Trophoblast cell (in vitro differentiated cells and primary cell): Measurements from ENCODE around the gene AICDA.

ENCODE experiments used
- DNase-seq, 2 donors: peaks; one replicate each; pipeline ENCODE4 v3.0.0-alpha.2; 2016
- H2AFZ ChIP-seq: 2 replicates; pipeline ENCODE4 v1.6.1; 2013; ENCODE audit warnings: low read length, moderate library complexity, mild to moderate bottlenecking; ENCODE audit not compliant: insufficient read depth, poor library complexity
- H2AK5ac ChIP-seq: 2 replicates; pipeline ENCODE4 v1.6.1; 2013; ENCODE audit warnings: mild to moderate bottlenecking, low read length
- H2BK120ac ChIP-seq: 2 replicates; pipeline ENCODE4 v1.6.1; 2013; ENCODE audit warnings: low read length, mild to moderate bottlenecking, moderate library complexity; ENCODE audit not compliant: insufficient read depth, poor library complexity
- H2BK12ac ChIP-seq: 2 replicates; pipeline ENCODE4 v1.6.1; 2013; ENCODE audit warnings: mild to moderate bottlenecking, low read length, moderate library complexity
- H2BK5ac ChIP-seq: 2 replicates; pipeline ENCODE4 v1.6.1; 2013; ENCODE audit warnings: low read length, low read depth, moderate library complexity, mild to moderate bottlenecking; ENCODE audit not compliant: poor library complexity
- H3K14ac ChIP-seq: 2 replicates; pipeline ENCODE4 v1.6.1; 2013; ENCODE audit warnings: mild to moderate bottlenecking, low read length
- H3K18ac ChIP-seq: 2 replicates; pipeline ENCODE4 v1.6.1; 2013; ENCODE audit warnings: mild to moderate bottlenecking, low read length
- H3K23ac ChIP-seq: 2 replicates; pipeline ENCODE4 v1.6.1; 2013; ENCODE audit warnings: low read length
- H3K27ac ChIP-seq: 2 replicates; pipeline ENCODE4 v1.5.1; 2013; ENCODE audit warnings: low read depth, mild to moderate bottlenecking, inconsistent platforms, low read length, moderate library complexity
- H3K27me3 ChIP-seq: 2 replicates; pipeline ENCODE4 v1.6.1; 2013; ENCODE audit warnings: inconsistent platforms, mild to moderate bottlenecking, low read length, moderate library complexity; ENCODE audit not compliant: insufficient read depth
- H3K36me3 ChIP-seq, 2 experiments: 1 replicate in 1 of 2; 2 replicates in 1 of 2; pipeline ENCODE4 v1.6.1; 2013; ENCODE audit warnings: low read length in 2 of 2, mild to moderate bottlenecking in 2 of 2, moderate library complexity in 1 of 2; ENCODE audit not compliant: insufficient read depth in 2 of 2, control insufficient read depth in 1 of 2
- H3K4ac ChIP-seq: 2 replicates; pipeline ENCODE4 v1.6.1; 2013; ENCODE audit warnings: low read depth, mild to moderate bottlenecking, low read length, moderate library complexity
- H3K4me1 ChIP-seq, 2 experiments: 1 replicate in 1 of 2; 2 replicates in 1 of 2; pipeline ENCODE4 v1.6.1; 2013; ENCODE audit warnings: low read length in 2 of 2, mild to moderate bottlenecking in 2 of 2, moderate library complexity in 1 of 2; ENCODE audit not compliant: insufficient read depth in 2 of 2, control insufficient read depth in 1 of 2
- H3K4me2 ChIP-seq: 2 replicates; pipeline ENCODE4 v1.6.1; 2013; ENCODE audit warnings: inconsistent platforms, mild to moderate bottlenecking, low read length, moderate library complexity
- H3K4me3 ChIP-seq: 2 replicates; pipeline ENCODE4 v1.5.1; 2013; ENCODE audit warnings: mild to moderate bottlenecking, low read depth, low read length, inconsistent platforms
- H3K79me1 ChIP-seq: one replicate; pipeline ENCODE4 v1.6.1; 2013; ENCODE audit warnings: low read length
- H3K79me2 ChIP-seq: 2 replicates; pipeline ENCODE4 v1.6.1; 2013; ENCODE audit warnings: low read length, mild to moderate bottlenecking; ENCODE audit not compliant: control insufficient read depth, insufficient read depth, poor library complexity
- H3K9ac ChIP-seq: 2 replicates; pipeline ENCODE4 v1.6.1; 2013; ENCODE audit warnings: mild to moderate bottlenecking, low read length
- H3K9me3 ChIP-seq: 2 replicates; pipeline ENCODE4 v1.6.1; 2013; ENCODE audit warnings: low read depth, mild to moderate bottlenecking, control low read depth, inconsistent platforms, low read length; ENCODE audit not compliant: insufficient read depth
- H4K12ac ChIP-seq: 2 replicates; pipeline ENCODE4 v1.6.1; 2013; ENCODE audit warnings: low read depth, mild to moderate bottlenecking, low read length, moderate library complexity
- H4K8ac ChIP-seq: 2 replicates; pipeline ENCODE4 v1.6.1; 2013; ENCODE audit warnings: low read depth, mild to moderate bottlenecking, low read length, moderate library complexity
- H4K91ac ChIP-seq: one replicate; pipeline ENCODE4 v1.6.1; 2013; ENCODE audit warnings: low read depth, mild to moderate bottlenecking, low read length, moderate library complexity
- WGBS: extraction: QIAGEN DNeasy Blood & Tissue Kit; methylation state at CpG from one replicate; pipeline ENCODE4 v1.1.7; 2013; ENCODE audit warnings: missing lambda C conversion rate; ENCODE audit not compliant: insufficient read length, insufficient coverage; ENCODE audit errors: extremely low coverage; 5-methylcytosine and 5-hydroxymethylcytosine counted together

AICDA gene

DNA sequence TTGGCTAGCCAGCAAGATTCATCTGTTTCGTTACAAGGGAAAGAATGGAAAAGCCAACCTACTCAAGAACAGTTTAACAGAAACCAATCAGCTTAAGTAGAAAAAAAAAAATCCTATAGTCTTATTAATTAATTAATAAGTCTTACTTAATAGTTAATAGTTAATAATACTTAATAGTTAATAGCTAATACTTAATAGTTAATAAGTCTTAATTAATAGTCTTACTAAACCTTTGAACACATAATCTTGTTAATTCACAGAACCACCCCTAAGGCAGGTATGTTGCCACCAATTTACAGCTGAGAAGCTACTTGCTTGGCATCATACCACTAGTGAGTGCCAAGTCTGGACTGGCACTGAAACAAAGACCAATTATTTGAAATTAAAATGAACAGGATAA is 30.1 kb upstream of the AICDA start:
- Histone ChIP-seq H3K36me3 (peaks cover 0 to 8% of the 10 kb centered on the region in 2 experiments), H3K18ac (no peak overlapping the region), H4K12ac (no peak overlapping the region), H3K27ac (no peak overlapping the region), H3K9ac (no peak overlapping the region), H2BK120ac (no peak overlapping the region), H3K27me3 (no peaks in the 10 kb centered on the region), H2BK5ac (no peak overlapping the region), H2AK5ac (no peak overlapping the region), H3K23ac (no peak overlapping the region), H3K9me3 (no peaks in the 10 kb centered on the region), H3K79me2 (no peaks in the 10 kb centered on the region), H2BK12ac (no peak overlapping the region), H4K8ac (no peak overlapping the region), H3K14ac (no peak overlapping the region), H3K4me2 (no peak overlapping the region), H3K4me3 (no peak overlapping the region), H3K79me1 (no peaks in the 10 kb centered on the region), H4K91ac (no peak overlapping the region), H3K4ac (no peak overlapping the region), H3K4me1 (peaks cover 0 to 5% of the 10 kb centered on the region in 2 experiments), H2AFZ (no peak overlapping the region)
- DNase-seq: peak in 1 of 2 donors; percentile 27
- WGBS: no CpG with 5 or more reads among the region's 1 CpG

GRCh38 chr12:8639936-8640335 is 27.3 kb upstream of the AICDA start:
- Histone ChIP-seq H4K91ac (peak overlapping the region; percentile 27), H2BK12ac (peak overlapping the region; percentile 68), H2AK5ac (no peak overlapping the region), H3K4me3 (no peak overlapping the region), H3K18ac (no peak overlapping the region), H3K27me3 (no peaks in the 10 kb centered on the region), H3K9ac (no peak overlapping the region), H3K23ac (no peak overlapping the region), H3K79me1 (no peaks in the 10 kb centered on the region), H3K36me3 (no peaks in the 10 kb centered on the region), H2AFZ (no peak overlapping the region), H3K9me3 (no peaks in the 10 kb centered on the region), H3K4me2 (no peak overlapping the region), H3K79me2 (no peaks in the 10 kb centered on the region), H2BK5ac (no peak overlapping the region), H4K12ac (no peak overlapping the region), H3K27ac (no peak overlapping the region), H3K4me1 (peaks cover 0 to 20% of the 10 kb centered on the region in 2 experiments), H3K4ac (no peak overlapping the region), H3K14ac (no peak overlapping the region), H4K8ac (no peak overlapping the region), H2BK120ac (no peak overlapping the region)
- DNase-seq: no peak
- WGBS: no CpG with 5 or more reads among the region's 2 CpGs

- peaks cover 0 to 21% of the 10 kb centered on the region in 2 experiments for H3K4me1 ChIP-seq
- peaks cover 0 to 2% of the 10 kb centered on the region in 2 experiments for H3K36me3 ChIP-seq
- no peaks in the 10 kb centered on the region for H3K79me1 ChIP-seq
- no peak overlapping the region for H2BK12ac ChIP-seq
- no peak overlapping the region for H4K8ac ChIP-seq
- DNase-seq: peak; percentile 61 to 74
- no peak overlapping the region for H2AK5ac ChIP-seq
- H3K4ac ChIP-seq: no peak overlapping the region
- no peak overlapping the region for H3K14ac ChIP-seq
- H4K12ac ChIP-seq: no peak overlapping the region
- WGBS: no CpG with 5 or more reads among the region's 4 CpGs
- no peaks in the 10 kb centered on the region for H3K27me3 ChIP-seq
- no peak overlapping the region for H2BK5ac ChIP-seq
- no peak overlapping the region for H4K91ac ChIP-seq
- H3K9ac ChIP-seq: no peak overlapping the region
- H2BK120ac ChIP-seq: no peak overlapping the region
- no peak overlapping the region for H3K23ac ChIP-seq
- no peaks in the 10 kb centered on the region for H3K9me3 ChIP-seq
- H3K18ac ChIP-seq: no peak overlapping the region
- no peak overlapping the region for H3K4me3 ChIP-seq
- no peak overlapping the region for H3K4me2 ChIP-seq
- no peak overlapping the region for H3K27ac ChIP-seq
- no peaks in the 10 kb centered on the region for H3K79me2 ChIP-seq
- no peak overlapping the region for H2AFZ ChIP-seq
These were observed 26.3 kb upstream of the AICDA start for GRCh38 chr12:8638951-8639350.

GRCh38 chr12:8637666-8638065 is 25.0 kb upstream of the AICDA start:
- H3K14ac ChIP-seq: no peak overlapping the region
- no peak overlapping the region for H2AFZ ChIP-seq
- no peak overlapping the region for H3K4ac ChIP-seq
- no peaks in the 10 kb centered on the region for H3K79me1 ChIP-seq
- no peaks in the 10 kb centered on the region for H3K79me2 ChIP-seq
- no peak overlapping the region for H3K18ac ChIP-seq
- no peak overlapping the region for H2BK120ac ChIP-seq
- no peak overlapping the region for H3K4me2 ChIP-seq
- H3K4me1 ChIP-seq: peaks cover 0 to 21% of the 10 kb centered on the region in 2 experiments
- no peak overlapping the region for H4K12ac ChIP-seq
- H3K9me3 ChIP-seq: no peaks in the 10 kb centered on the region
- no peak overlapping the region for H2AK5ac ChIP-seq
- no peak for DNase-seq
- no peaks in the 10 kb centered on the region for H3K27me3 ChIP-seq
- H4K8ac ChIP-seq: no peak overlapping the region
- peak overlapping the region; percentile 20 for H4K91ac ChIP-seq
- H3K4me3 ChIP-seq: no peak overlapping the region
- peak overlapping the region; percentile 76 for H3K23ac ChIP-seq
- peaks cover 0 to 2% of the 10 kb centered on the region in 2 experiments for H3K36me3 ChIP-seq
- no CpG with 5 or more reads among the region's 4 CpGs for WGBS
- H2BK12ac ChIP-seq: no peak overlapping the region
- H3K9ac ChIP-seq: no peak overlapping the region
- H2BK5ac ChIP-seq: no peak overlapping the region
- H3K27ac ChIP-seq: no peak overlapping the region
